ENCODE data around the gene SUPT6H.
"Not testable (repeated sequence)": the region's sequence is repeated elsewhere in the genome, so short reads cannot be mapped to it uniquely, and the experiment has no call there.

GRCh38 chr17:28735913-28736769 is 74.1 kb downstream of the SUPT6H start:
- TF ChIP-seq CTCF (IDR thresholded peaks at IDR 0.05); POLR2A (IDR thresholded peaks at IDR 0.05); EP300 (IDR thresholded peaks at IDR 0.05; ENCODE audit: low read depth): not testable (repeated sequence)

Data from transverse colon (tissue), 3 donors.